ENCODE results near the gene ZNF652. TPM values are rescaled to one million over a fixed set of nuclear protein-coding genes. Genes with fewer than 3 reads are reported as not detected.

Gene ZNF652
- 19.0 and 21.1 TPM in 2 replicates for total RNA-seq

DNA sequence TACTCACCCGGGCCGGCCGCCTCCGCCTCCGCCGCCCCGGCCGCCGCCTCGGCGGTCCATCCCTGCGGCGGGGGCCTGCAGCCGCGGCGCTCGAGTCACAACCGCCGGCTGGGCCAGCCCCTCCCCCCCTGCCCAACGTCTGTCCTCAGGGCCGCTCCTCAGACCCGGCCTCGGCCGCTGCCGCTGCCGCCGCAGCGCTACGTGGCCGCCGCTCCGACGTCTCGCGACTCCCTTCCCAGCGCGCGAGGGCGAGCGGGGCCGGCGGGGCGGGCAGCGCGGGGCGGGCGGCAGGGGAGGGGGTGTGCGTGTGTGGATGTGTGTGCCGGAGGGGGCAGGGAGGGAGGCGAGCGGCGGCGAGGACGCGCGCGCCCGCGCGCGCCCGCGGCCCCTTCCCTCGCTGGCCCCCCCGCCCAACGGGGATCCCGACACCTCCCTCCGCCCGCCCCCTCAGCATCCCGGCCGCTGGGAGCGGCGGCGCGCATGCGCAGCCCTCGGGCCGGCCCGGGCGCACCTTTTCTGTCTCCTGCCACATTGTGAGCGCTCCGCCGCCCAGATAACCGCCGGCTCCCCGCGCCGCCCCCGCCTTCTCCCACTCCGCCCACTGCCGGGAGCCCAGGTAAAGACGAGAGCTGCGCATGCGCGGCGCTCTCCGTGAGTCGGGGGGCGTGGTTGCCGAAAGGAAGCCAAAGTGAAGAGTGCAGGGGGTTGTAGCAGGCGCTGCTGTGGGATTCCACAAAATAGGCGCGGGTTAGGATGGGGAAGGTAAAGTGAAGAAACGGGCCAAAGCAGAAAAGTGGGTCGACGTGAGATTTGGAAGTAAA is at the start of gene ZNF652:
ZNF652 (minus strand) TSS at position 349 of the 821 bp plus-strand sequence. CDS start 44,525 bp downstream, outside the sequence.

Small RNAs within 50 kb of the gene (small RNA-seq; reads per million reads assigned to genes)
- not detected for gene MIR6129

Other genes starting within 250 kb of the ZNF652 start
- gene B4GALNT2, start 229.5 kb downstream of the ZNF652 start, total RNA-seq, result not detected in 2 replicates
- 3.2 and 3.3 TPM in 2 replicates for gene GNGT2, start 151.7 kb downstream of the ZNF652 start, total RNA-seq
- gene ABI3, start 151.5 kb downstream of the ZNF652 start, total RNA-seq, result 25.7 and 45.7 TPM in 2 replicates
- gene PHOSPHO1, start 131.5 kb downstream of the ZNF652 start, total RNA-seq, result 0.27 TPM in 1 of 2 replicates, not detected in the other
- 121 and 146 TPM in 2 replicates for gene PHB1, start 52.6 kb upstream of the ZNF652 start, total RNA-seq
- 0.07 TPM in 1 of 2 replicates, not detected in the other for gene NGFR, start 133.0 kb upstream of the ZNF652 start, total RNA-seq
- 0.53 and 0.72 TPM in 2 replicates for gene NXPH3, start 213.6 kb upstream of the ZNF652 start, total RNA-seq